Endothelial cell of umbilical vein (primary cell): ENCODE data around the gene LRRTM3. TPM values are rescaled to one million over a fixed set of nuclear protein-coding genes. Genes with fewer than 3 reads are reported as not detected.

Source experiments
- BruUV-seq: library from RNA; stranded (reverse); fragments of 400-500 nt; replicated peaks from 2 replicates; lab custom pipeline; 2021; lab: Mats Ljungman, UMichigan
- CTCF ChIA-PET: fragments of 300-600, 350-600 bp; sonication (Branson Sonifier 250); formaldehyde crosslinking; loops from one replicate; lab custom pipeline; 2021; ENCODE audit warnings: antibody characterized with exemption, inconsistent platforms; lab: Charles Lee
- POLR2A ChIA-PET: fragments of 300-600, 350-600 bp; sonication (Branson Sonifier 250); formaldehyde crosslinking; loops from one replicate; lab custom pipeline; 2021; ENCODE audit warnings: antibody characterized with exemption, inconsistent platforms; lab: Charles Lee
- DNase-seq: peaks from one replicate; pipeline ENCODE4 v3.0.0-alpha.2; 2011; ENCODE audit warnings: low read depth, low spot score
- FAIRE-seq: peaks from 2 replicates; lab custom pipeline; 2011; peaks lifted over from hg19 to GRCh38; lab: Jason Lieb, UNC
- H2AFZ ChIP-seq: 2 replicates; pipeline ENCODE4 v1.6.0; 2012; ENCODE audit warnings: low read depth, low read length, control low read depth, inconsistent platforms
- H3K27ac ChIP-seq: 2 replicates; pipeline ENCODE4 v1.5.1; 2011; ENCODE audit warnings: low read depth, mild to moderate bottlenecking, control low read depth, low read length, moderate library complexity; ENCODE audit not compliant: insufficient read depth
- H3K27me3 ChIP-seq, 2 experiments: 2 replicates each; pipeline versions ENCODE4 v1.6.0 to v1.6.1; 2011; ENCODE audit warnings: low read length in 2 of 2, mixed read lengths in 1 of 2; ENCODE audit not compliant: control insufficient read depth in 2 of 2, insufficient read depth in 2 of 2
- H3K36me3 ChIP-seq, 2 experiments: 2 replicates in 1 of 2; 3 replicates in 1 of 2; pipeline ENCODE4 v1.5.1; 2011; ENCODE audit warnings: low read length in 2 of 2, mild to moderate bottlenecking in 1 of 2, moderate library complexity in 1 of 2; ENCODE audit not compliant: control insufficient read depth in 2 of 2, insufficient read depth in 2 of 2; ENCODE audit errors: extremely low read depth in 1 of 2
- H3K4me1 ChIP-seq: 3 replicates; pipeline ENCODE4 v1.5.1; 2011; ENCODE audit warnings: mild to moderate bottlenecking, low read length; ENCODE audit not compliant: control insufficient read depth, insufficient read depth; ENCODE audit errors: extremely low read depth
- H3K4me2 ChIP-seq: 2 replicates; pipeline ENCODE4 v1.6.1; 2011; ENCODE audit warnings: low read length, control low read depth, mixed read lengths; ENCODE audit not compliant: insufficient read depth
- H3K4me3 ChIP-seq, 3 experiments: fragments of 200-600 bp in 1 of 3; sonication (generic), shearing (Covaris generic) in 1 of 3; replicated peaks in 1 of 3; 2 replicates each; pipeline ENCODE4 v1.5.1; 2011 to 2016; ENCODE audit warnings: control low read depth in 3 of 3, low read length in 3 of 3, mild to moderate bottlenecking in 2 of 3, inconsistent platforms in 1 of 3, low read depth in 1 of 3, moderate library complexity in 1 of 3; ENCODE audit not compliant: insufficient read depth in 1 of 3
- H3K79me2 ChIP-seq: 2 replicates; pipeline ENCODE4 v1.6.0; 2012; ENCODE audit warnings: low read length, inconsistent platforms; ENCODE audit not compliant: control insufficient read depth, insufficient read depth
- H3K9ac ChIP-seq: replicated peaks from 2 replicates; pipeline ENCODE3; 2011; ENCODE audit warnings: low read length, control low read depth; ENCODE audit not compliant: insufficient read depth; ENCODE audit errors: extremely low read depth
- H3K9me1 ChIP-seq: replicated peaks from 3 replicates; pipeline ENCODE4 v1.6.0; 2011; ENCODE audit warnings: mild to moderate bottlenecking, low read length; ENCODE audit not compliant: control insufficient read depth, insufficient read depth; ENCODE audit errors: extremely low read depth
- H3K9me3 ChIP-seq: replicated peaks from 2 replicates; pipeline ENCODE4 v1.5.1; 2012; ENCODE audit warnings: low read length, inconsistent platforms; ENCODE audit not compliant: control insufficient read depth, insufficient read depth
- H4K20me1 ChIP-seq: replicated peaks from 2 replicates; pipeline ENCODE3; 2011; ENCODE audit warnings: mild to moderate bottlenecking, low read length; ENCODE audit not compliant: control insufficient read depth, insufficient read depth; ENCODE audit errors: extremely low read depth
- CTCF ChIP-seq, 2 donors: IDR thresholded peaks; 1 replicate in 1 of 2; 2 replicates in 1 of 2; pipeline ENCODE4 v1.5.1; 2011; ENCODE audit warnings: low read length in 2 of 2, mild to moderate bottlenecking in 2 of 2, moderate library complexity in 2 of 2, control low read depth in 1 of 2, inconsistent platforms in 1 of 2, low read depth in 1 of 2; ENCODE audit not compliant: insufficient read depth in 1 of 2; ENCODE audit errors: extremely low read depth in 1 of 2
- EZH2 ChIP-seq: IDR thresholded peaks from 2 replicates; pipeline ENCODE4 v1.6.1; 2012; ENCODE audit warnings: borderline replicate concordance, low read depth, mild to moderate bottlenecking, moderate library complexity, low read length, inconsistent platforms; ENCODE audit not compliant: severe bottlenecking
- FOS ChIP-seq: IDR thresholded peaks from 2 replicates; pipeline ENCODE4 v1.6.1; 2011; ENCODE audit warnings: mild to moderate bottlenecking, low read length, moderate library complexity, borderline replicate concordance; ENCODE audit not compliant: insufficient read depth
- GATA2 ChIP-seq: IDR thresholded peaks from 2 replicates; pipeline ENCODE4 v1.7.0; 2011; ENCODE audit warnings: low read depth, mild to moderate bottlenecking, moderate library complexity, mixed read lengths, low read length; ENCODE audit not compliant: insufficient read length, insufficient read depth
- JUN ChIP-seq: IDR thresholded peaks from 2 replicates; pipeline ENCODE4 v1.6.1; 2011; ENCODE audit warnings: borderline replicate concordance, low read depth; ENCODE audit not compliant: insufficient read length, insufficient read depth
- MAX ChIP-seq: IDR thresholded peaks from 2 replicates; pipeline ENCODE4 v1.6.1; 2011; ENCODE audit not compliant: insufficient read depth, insufficient read length
- MYC ChIP-seq: IDR thresholded peaks from one replicate; pipeline ENCODE4 v1.6.1; 2011; ENCODE audit warnings: mild to moderate bottlenecking, low read depth, low read length
- POLR2A ChIP-seq: IDR thresholded peaks from 2 replicates; pipeline ENCODE4 v1.6.1; 2012; ENCODE audit warnings: low read depth, mild to moderate bottlenecking, control low read depth, low read length
- POLR2AphosphoS5 ChIP-seq: IDR thresholded peaks from 2 replicates; pipeline ENCODE4 v1.6.1; 2012; ENCODE audit warnings: low read depth, mild to moderate bottlenecking, control low read depth, low read length, moderate library complexity; ENCODE audit not compliant: insufficient read depth
- dilution Hi-C: fragments of 300-500 bp; cut with MboI; formaldehyde crosslinking; loops from one replicate; pipeline ENCODE4 v1.15.0; 2019; ENCODE audit warnings: low sequenced_read_pairs; ENCODE audit not compliant: extremely low pct_ligation_motif_present
- intact Hi-C: fragments of 100-400 bp; cut with micrococcal nuclease; formaldehyde crosslinking; loops from one replicate; pipeline ENCODE4 v1.10.0; 2022
- polyA plus RNA-seq, 4 experiments: library from polyadenylated mRNA; depleted of rRNA in 3 of 4; stranded (reverse) in 3 of 4; unstranded in 1 of 4; fragments of >200 nt; gene quantifications; 2 replicates each; pipeline versions ENCODE4 v1.2.1 to v1.2.3, GENCODE V29; 2011 to 2012; ENCODE audit warnings: missing spikeins in 1 of 4
- total RNA-seq: library from RNA; stranded (reverse); gene quantifications from 2 replicates; pipeline ENCODE4 v1.2.3, GENCODE V29; 2021

Gene LRRTM3
- total and polyA plus RNA-seq, 2 donors (not counting 3 experiments of a cell fraction or from before 2014, with no cell fraction given) = not detected

GRCh38 chr10:66990143-66990830 is 64.5 kb downstream of the LRRTM3 start:
- Histone ChIP-seq H3K4me3 (no peak overlapping the region), H3K27me3 (no peaks in the 10 kb centered on the region), H3K27ac (no peak overlapping the region), H3K9me1 (no peaks in the 10 kb centered on the region), H3K79me2 (no peaks in the 10 kb centered on the region), H3K4me1 (no peaks in the 10 kb centered on the region), H3K4me2 (no peak overlapping the region), H2AFZ (no peak overlapping the region), H3K9ac (no peak overlapping the region), H4K20me1 (no peaks in the 10 kb centered on the region), H3K36me3 (no peaks in the 10 kb centered on the region), H3K9me3 (no peaks in the 10 kb centered on the region)
- FAIRE-seq = no peak
- no TSS peak for BruUV-seq
- POLR2A ChIA-PET = no interaction called here
- DNase-seq = no peak
- dilution Hi-C loops = no loop called here
- TF ChIP-seq MYC = no peak
- TF ChIP-seq CTCF (IDR thresholded peaks at IDR 0.05; ENCODE audit: extremely low read depth in 1 of 2, insufficient read depth in 1 of 2, low read depth in 1 of 2, low read length in 2 of 2) = no peak
- no peak for TF ChIP-seq POLR2A
- TF ChIP-seq POLR2AphosphoS5 = no peak
- TF ChIP-seq GATA2 = no peak
- TF ChIP-seq FOS = no peak
- TF ChIP-seq JUN = no peak
- TF ChIP-seq MAX = no peak
- TF ChIP-seq EZH2 = no peak
- intact Hi-C loops = no loop called here
- CTCF ChIA-PET = no interaction called here
